Umbilical cord (tissue), 1 donor: ENCODE measurements around the gene ETV2. TPM values are rescaled to one million over a fixed set of nuclear protein-coding genes. Genes with fewer than 3 reads are reported as not detected.

Source experiments
- total RNA-seq: library from RNA; depleted of rRNA; stranded (reverse); fragments of >200 nt; gene quantifications from one replicate; pipeline ENCODE4 v1.2.3, GENCODE V29; 2014; ENCODE audit warnings: low replicate concordance; ENCODE audit not compliant: insufficient read depth

Gene ETV2
- total RNA-seq, 1 donor from 2014 or later = not detected

Other genes starting within 250 kb of the ETV2 start
- 0.72 TPM for gene FFAR2, start 193.5 kb upstream of the ETV2 start, total RNA-seq
- 56.1 TPM for gene KRTDAP, start 151.3 kb upstream of the ETV2 start, total RNA-seq
- 11.8 TPM for gene DMKN, start 128.1 kb upstream of the ETV2 start, total RNA-seq
- 2.2 TPM for gene SBSN, start 113.4 kb upstream of the ETV2 start, total RNA-seq
- not detected for gene GAPDHS, start 108.3 kb upstream of the ETV2 start, total RNA-seq
- gene TMEM147, start 96.1 kb upstream of the ETV2 start, total RNA-seq = 55.4 TPM
- not detected for gene ATP4A, start 78.1 kb upstream of the ETV2 start, total RNA-seq
- gene PMIS2, start 55.6 kb upstream of the ETV2 start, total RNA-seq = not detected
- gene HAUS5, start 29.0 kb upstream of the ETV2 start, total RNA-seq = 4.6 TPM
- gene RBM42, start 12.7 kb upstream of the ETV2 start, total RNA-seq = 20.9 TPM
- 177 TPM for gene COX6B1, start 6.6 kb downstream of the ETV2 start, total RNA-seq
- gene UPK1A, start 24.8 kb downstream of the ETV2 start, total RNA-seq = 6.7 TPM
- gene ZBTB32, start 62.8 kb downstream of the ETV2 start, total RNA-seq = not detected
- gene KMT2B, start 76.3 kb downstream of the ETV2 start, total RNA-seq = 2.2 TPM
- not detected for gene IGFLR1, start 100.7 kb downstream of the ETV2 start, total RNA-seq
- gene U2AF1L4, start 103.7 kb downstream of the ETV2 start, total RNA-seq = not detected
- 3.6 TPM for gene PSENEN, start 103.9 kb downstream of the ETV2 start, total RNA-seq
- gene LIN37, start 106.8 kb downstream of the ETV2 start, total RNA-seq = 8.4 TPM
- gene HSPB6, start 115.3 kb downstream of the ETV2 start, total RNA-seq = 67.4 TPM
- 15.9 TPM for gene PROSER3, start 116.4 kb downstream of the ETV2 start, total RNA-seq
- gene ARHGAP33, start 133.8 kb downstream of the ETV2 start, total RNA-seq = 0.96 TPM
- gene PRODH2, start 171.1 kb downstream of the ETV2 start, total RNA-seq = 5.5 TPM
- gene NPHS1, start 210.8 kb downstream of the ETV2 start, total RNA-seq = 0.48 TPM
- not detected for gene KIRREL2, start 215.2 kb downstream of the ETV2 start, total RNA-seq
- gene APLP1, start 226.8 kb downstream of the ETV2 start, total RNA-seq = 8.4 TPM